Fibroblast of villous mesenchyme (primary cell): ENCODE data around the gene DNM3. TPM values are rescaled to one million over a fixed set of nuclear protein-coding genes. Genes with fewer than 3 reads are reported as not detected.

ENCODE experiments used
- DNase-seq: peaks from one replicate; pipeline ENCODE4 v3.0.0-alpha.2; 2010; ENCODE audit warnings: low read depth
- H3K4me3 ChIP-seq: 2 replicates; pipeline ENCODE4 v1.5.1; 2011; ENCODE audit warnings: low read depth, mild to moderate bottlenecking, low read length
- total RNA-seq: library from RNA; depleted of rRNA; stranded (reverse); fragments of >200 nt; gene quantifications from 2 replicates; pipeline ENCODE4 v1.2.3, GENCODE V29; 2012
- TF ChIP-seq, protein P1 (sequence below): IDR thresholded peaks from 2 replicates; pipeline ENCODE4 v1.5.1; 2012; ENCODE audit warnings: low read depth, mild to moderate bottlenecking, low read length; ENCODE audit not compliant: insufficient read depth

Gene DNM3
- total RNA-seq, 1 donor: 2.2 TPM

GRCh38 chr1:172320733-172321132 is 479.4 kb downstream of the DNM3 start:
- peak; percentile 79 for DNase-seq
- TF ChIP-seq, protein P1, sequence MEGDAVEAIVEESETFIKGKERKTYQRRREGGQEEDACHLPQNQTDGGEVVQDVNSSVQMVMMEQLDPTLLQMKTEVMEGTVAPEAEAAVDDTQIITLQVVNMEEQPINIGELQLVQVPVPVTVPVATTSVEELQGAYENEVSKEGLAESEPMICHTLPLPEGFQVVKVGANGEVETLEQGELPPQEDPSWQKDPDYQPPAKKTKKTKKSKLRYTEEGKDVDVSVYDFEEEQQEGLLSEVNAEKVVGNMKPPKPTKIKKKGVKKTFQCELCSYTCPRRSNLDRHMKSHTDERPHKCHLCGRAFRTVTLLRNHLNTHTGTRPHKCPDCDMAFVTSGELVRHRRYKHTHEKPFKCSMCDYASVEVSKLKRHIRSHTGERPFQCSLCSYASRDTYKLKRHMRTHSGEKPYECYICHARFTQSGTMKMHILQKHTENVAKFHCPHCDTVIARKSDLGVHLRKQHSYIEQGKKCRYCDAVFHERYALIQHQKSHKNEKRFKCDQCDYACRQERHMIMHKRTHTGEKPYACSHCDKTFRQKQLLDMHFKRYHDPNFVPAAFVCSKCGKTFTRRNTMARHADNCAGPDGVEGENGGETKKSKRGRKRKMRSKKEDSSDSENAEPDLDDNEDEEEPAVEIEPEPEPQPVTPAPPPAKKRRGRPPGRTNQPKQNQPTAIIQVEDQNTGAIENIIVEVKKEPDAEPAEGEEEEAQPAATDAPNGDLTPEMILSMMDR: peak; percentile 22
- H3K4me3 ChIP-seq: no peak overlapping the region

DNA sequence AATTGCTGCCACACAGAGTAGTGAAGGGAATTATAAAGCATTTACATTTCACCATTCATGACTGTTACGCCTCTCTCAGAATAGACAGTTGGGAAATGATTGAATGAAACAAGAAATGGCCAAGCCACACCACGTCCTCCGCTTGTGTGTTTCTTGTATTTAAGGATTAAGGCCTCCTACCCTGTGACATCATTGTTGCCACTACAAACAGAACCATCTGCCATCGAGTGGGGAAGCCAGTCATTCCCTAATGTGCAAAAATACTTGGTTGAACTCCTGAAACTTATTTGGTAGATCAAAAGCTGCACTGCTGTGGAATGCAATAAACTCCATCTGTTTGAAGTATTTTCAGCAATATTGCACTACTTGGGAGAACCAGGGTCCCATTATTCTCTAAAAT is 480.2 kb downstream of the DNM3 start:
- H3K4me3 ChIP-seq: no peak overlapping the region
- TF ChIP-seq, protein P1: no peak
- peak; percentile 70 for DNase-seq

DNA sequence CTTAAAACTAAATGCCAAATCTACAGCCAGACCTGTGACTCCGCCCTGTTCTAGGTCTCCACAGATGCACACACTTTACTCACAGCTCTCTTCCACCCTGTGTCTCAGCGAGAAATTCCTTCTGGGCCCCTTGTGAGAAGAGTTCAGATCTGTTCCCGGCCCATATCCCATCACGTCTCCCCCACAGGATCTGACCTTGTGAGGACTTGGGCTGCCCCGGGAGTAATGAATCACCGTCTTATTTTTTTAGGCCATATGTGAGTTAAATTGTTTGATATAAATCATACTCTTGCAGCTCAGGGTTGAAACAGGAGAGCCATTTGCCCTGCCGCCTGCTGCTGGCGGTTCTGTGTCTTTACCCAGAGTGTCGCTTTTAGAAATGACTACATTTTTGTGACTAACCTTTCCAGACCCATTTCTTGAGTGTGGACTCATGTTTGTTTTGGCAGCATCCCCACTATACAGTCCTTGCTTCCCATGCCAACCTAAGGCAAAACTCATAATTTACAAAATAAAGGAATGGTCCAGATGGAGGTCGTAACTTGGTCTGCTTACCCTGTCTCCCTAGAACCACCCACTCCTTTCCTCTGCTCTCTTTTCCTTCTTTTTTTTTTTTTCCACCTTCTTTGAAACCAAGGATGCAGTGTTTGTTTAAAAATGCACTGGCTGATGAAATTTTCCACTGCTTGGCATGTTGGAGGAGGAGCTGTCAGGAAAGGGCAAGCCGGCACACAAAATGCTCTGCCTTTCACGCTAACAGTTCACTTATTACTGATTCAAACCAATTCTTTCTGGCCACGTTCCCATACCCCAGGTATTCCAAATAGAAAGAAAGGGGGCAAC is 481.1 kb downstream of the DNM3 start:
- DNase-seq: peak; percentile 85
- TF ChIP-seq, protein P1: no peak
- H3K4me3 ChIP-seq: peak overlapping the region; percentile 14

DNA sequence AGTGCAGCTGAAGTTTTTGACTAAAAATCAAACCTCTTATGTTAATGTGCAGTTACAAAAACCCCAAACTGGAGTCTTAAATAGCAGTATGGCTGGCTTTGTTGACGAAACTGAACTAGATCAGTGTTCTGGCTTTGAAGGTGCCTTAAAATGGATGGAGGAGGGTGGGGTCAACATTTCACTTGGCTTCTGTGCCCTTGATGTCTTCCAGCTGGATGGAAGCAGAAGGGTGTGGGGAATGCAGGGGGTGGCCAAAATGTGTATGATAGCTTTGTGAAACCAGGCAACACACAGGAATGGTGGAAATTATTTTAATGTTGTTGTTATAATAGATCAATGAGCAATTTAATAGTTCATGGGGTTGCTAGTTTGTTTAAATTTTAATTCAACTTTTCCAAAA is 482.4 kb downstream of the DNM3 start:
- TF ChIP-seq, protein P1: no peak
- DNase-seq: no peak
- H3K4me3 ChIP-seq: no peak overlapping the region

GRCh38 chr1:172324086-172324485 is 482.8 kb downstream of the DNM3 start:
- TF ChIP-seq, protein P1: no peak
- DNase-seq: no peak
- no peak overlapping the region for H3K4me3 ChIP-seq

- H3K4me3 ChIP-seq: no peak overlapping the region
- DNase-seq: no peak
- TF ChIP-seq, protein P1: no peak
Measured at GRCh38 chr1:172324761-172325160, 483.5 kb downstream of the DNM3 start.
